Umbilical cord (tissue), 1 donor: Measurements from ENCODE around the gene CFAP20. TPM values are rescaled to one million over a fixed set of nuclear protein-coding genes. Genes with fewer than 3 reads are reported as not detected.

Experiments
- total RNA-seq: library from RNA; depleted of rRNA; stranded (reverse); fragments of >200 nt; gene quantifications from one replicate; pipeline ENCODE4 v1.2.3, GENCODE V29; 2014; ENCODE audit warnings: low replicate concordance; ENCODE audit not compliant: insufficient read depth

The CFAP20 gene
- total RNA-seq, 1 donor from 2014 or later = 40.9 TPM

Other genes starting within 250 kb of the CFAP20 start
- 0.72 TPM for gene CNGB1, start 158.3 kb downstream of the CFAP20 start, total RNA-seq
- gene ZNF319, start 128.7 kb downstream of the CFAP20 start, total RNA-seq = 12.0 TPM
- gene USB1, start 128.0 kb downstream of the CFAP20 start, total RNA-seq = 41.4 TPM
- 1.7 TPM for gene MMP15, start 103.6 kb downstream of the CFAP20 start, total RNA-seq
- 16.9 TPM for gene CSNK2A2, start 68.7 kb upstream of the CFAP20 start, total RNA-seq
- gene PRSS54, start 165.6 kb upstream of the CFAP20 start, total RNA-seq = 0.72 TPM